GM15510 (cell line): ENCODE measurements around the gene RIMBP2.

Experiments
- POLR2A ChIP-seq: IDR thresholded peaks from 3 replicates; pipeline ENCODE4 v1.6.1; 2011; ENCODE audit warnings: borderline replicate concordance; ENCODE audit not compliant: insufficient read length; ENCODE audit errors: extremely low read depth

RIMBP2 gene

GRCh38 chr12:130701402-130701744 lies 14.7 kb downstream of the RIMBP2 start:
- TF ChIP-seq POLR2A, result no peak

- no peak for TF ChIP-seq POLR2A
Observed at GRCh38 chr12:130700492-130701401, 15.4 kb downstream of the RIMBP2 start.

- TF ChIP-seq POLR2A, result no peak
Observed at GRCh38 chr12:130698106-130698505, 18.0 kb downstream of the RIMBP2 start.

GRCh38 chr12:130696379-130697100 lies 19.6 kb downstream of the RIMBP2 start:
- TF ChIP-seq POLR2A, result no peak

GRCh38 chr12:130695061-130695460 lies 21.0 kb downstream of the RIMBP2 start:
- TF ChIP-seq POLR2A, result no peak

- TF ChIP-seq POLR2A, result no peak
Observed at GRCh38 chr12:130689408-130690405, 26.4 kb downstream of the RIMBP2 start.

- no peak for TF ChIP-seq POLR2A
Observed at GRCh38 chr12:130687796-130688778, 28.0 kb downstream of the RIMBP2 start.

- TF ChIP-seq POLR2A, result no peak
Observed at GRCh38 chr12:130687190-130687589, 28.9 kb downstream of the RIMBP2 start.

- TF ChIP-seq POLR2A, result no peak
Observed at GRCh38 chr12:130686511-130686991, 29.5 kb downstream of the RIMBP2 start.

GRCh38 chr12:130685850-130686249 lies 30.2 kb downstream of the RIMBP2 start:
- TF ChIP-seq POLR2A, result no peak

GRCh38 chr12:130685250-130685787 lies 30.8 kb downstream of the RIMBP2 start:
- no peak for TF ChIP-seq POLR2A

GRCh38 chr12:130683811-130684210 lies 32.3 kb downstream of the RIMBP2 start:
- TF ChIP-seq POLR2A, result no peak

- no peak for TF ChIP-seq POLR2A
Observed at GRCh38 chr12:130683080-130683479, 33.0 kb downstream of the RIMBP2 start.
